Measurements from ENCODE around the gene CCDC89.
A peak's percentile ranks its signal among the peaks of the same experiment; 100 is the strongest.
"Not testable (repeated sequence)": the region's sequence is repeated elsewhere in the genome, so short reads cannot be mapped to it uniquely, and the experiment has no call there.

Gene CCDC89

GRCh38 chr11:85685125-85685819, 723 bp downstream of the CCDC89 start:
- no peak for DNase-seq

GRCh38 chr11:85682330-85683305, 3.4 kb downstream of the CCDC89 start:
- DNase-seq: peak; percentile 19

GRCh38 chr11:85680897-85681296, 5.1 kb downstream of the CCDC89 start:
- no peak for DNase-seq

GRCh38 chr11:85679576-85679975, 6.4 kb downstream of the CCDC89 start:
- DNase-seq: no peak

GRCh38 chr11:85673393-85673792, 12.6 kb downstream of the CCDC89 start:
- DNase-seq: no peak

GRCh38 chr11:85672105-85672902, 13.7 kb downstream of the CCDC89 start:
- no peak for DNase-seq

GRCh38 chr11:85670949-85671663, 14.9 kb downstream of the CCDC89 start:
- DNase-seq: not testable (repeated sequence)

GRCh38 chr11:85668157-85668556, 17.8 kb downstream of the CCDC89 start:
- DNase-seq: no peak

GRCh38 chr11:85666687-85667086, 19.3 kb downstream of the CCDC89 start:
- no peak for DNase-seq

GRCh38 chr11:85665733-85666132, 20.3 kb downstream of the CCDC89 start:
- DNase-seq: no peak

GRCh38 chr11:85664615-85665481, 21.1 kb downstream of the CCDC89 start, which contains the start of gene CREBZF:
Gene CREBZF, minus strand, starts transcription at chr11:85665129. Its CDS starts 254 bp downstream, at chr11:85664875.
- peak; percentile 87 for DNase-seq

- peak; percentile 85 for DNase-seq
These were observed 22.0 kb downstream of the CCDC89 start for GRCh38 chr11:85663753-85664614.

- DNase-seq: no peak
These were observed 22.8 kb downstream of the CCDC89 start for GRCh38 chr11:85663080-85663752.

- DNase-seq: no peak
These were observed 23.9 kb downstream of the CCDC89 start for GRCh38 chr11:85661972-85662664.

- DNase-seq: no peak
These were observed 27.8 kb downstream of the CCDC89 start for GRCh38 chr11:85658180-85658579.

GRCh38 chr11:85656777-85657176, 29.2 kb downstream of the CCDC89 start:
- DNase-seq: no peak

GRCh38 chr11:85654343-85654742, 31.7 kb downstream of the CCDC89 start:
- DNase-seq: not testable (repeated sequence)

- no peak for DNase-seq
These were observed 33.1 kb downstream of the CCDC89 start for GRCh38 chr11:85652786-85653447.

Data from activated effector memory CD4-positive, alpha-beta T cell treated with Interleukin-2 at 50 U/mL for 16 hours (primary cell).